OCI-LY1 (cell line): ENCODE measurements around the gene TRIM9.

Source experiments
- CTCF ChIP-seq: fragments of 200-600 bp; sonication (generic), shearing (Covaris generic); IDR thresholded peaks from 2 replicates; pipeline ENCODE4 v1.5.1; 2017; ENCODE audit warnings: mild to moderate bottlenecking, antibody characterized with exemption, low read length, moderate library complexity, mixed read lengths
- EZH2 ChIP-seq: fragments of 200-600 bp; sonication (generic), shearing (Covaris generic); IDR thresholded peaks from 2 replicates; pipeline ENCODE4 v1.8.0; 2017; ENCODE audit warnings: borderline replicate concordance, mixed run types, mild to moderate bottlenecking, antibody characterized with exemption, low read length, moderate library complexity, mixed read lengths

GRCh38 chr14:50937325-50937724 is 157.6 kb downstream of the TRIM9 start:
- no peak for TF ChIP-seq CTCF
- TF ChIP-seq EZH2, result no peak
